Right atrium auricular region (tissue), 2 donors: ENCODE results near the gene ARL6IP1. TPM values are rescaled to one million over a fixed set of nuclear protein-coding genes. Genes with fewer than 3 reads are reported as not detected.

Source experiments
- DNase-seq: peaks from one replicate; pipeline ENCODE4 v3.0.0-alpha.2; 2019; ENCODE audit warnings: low spot score
- H3K27ac ChIP-seq, 2 donors: fragments of 200-600 bp; sonication (generic); 1 replicate in 1 of 2; 2 replicates in 1 of 2; pipeline ENCODE4 v1.5.1; 2016 to 2019
- H3K27me3 ChIP-seq, 2 donors: fragments of 200-600 bp; sonication (generic); one replicate each; pipeline versions ENCODE4 v1.5.1 to v1.6.0; 2017 to 2019
- H3K36me3 ChIP-seq: fragments of 200-600 bp; sonication (generic); one replicate; pipeline ENCODE4 v1.5.1; 2016
- H3K4me1 ChIP-seq, 2 donors: fragments of 200-600 bp; sonication (generic); one replicate each; pipeline versions ENCODE4 v1.5.1 to v1.6.0; 2017 to 2019
- H3K4me3 ChIP-seq, 2 donors: fragments of 200-600 bp; sonication (generic); 1 replicate in 1 of 2; 2 replicates in 1 of 2; pipeline ENCODE4 v1.5.1; 2017 to 2019; ENCODE audit warnings: mild to moderate bottlenecking in 1 of 2, moderate library complexity in 1 of 2
- H3K9me3 ChIP-seq, 2 donors: fragments of 200-600 bp; sonication (generic); one replicate each; pipeline ENCODE4 v1.5.1; 2019
- CTCF ChIP-seq, 2 donors: fragments of 200-600 bp; sonication (generic); IDR thresholded peaks; one replicate each; pipeline ENCODE4 v1.5.1; 2019; ENCODE audit warnings: antibody characterized with exemption in 2 of 2
- total RNA-seq, 2 donors: library from RNA; depleted of rRNA; stranded (reverse); fragments of >200 nt; gene quantifications; one replicate each; pipeline ENCODE4 v1.1.0, GENCODE V29; 2016

The ARL6IP1 gene
- total RNA-seq, 2 donors from 2014 or later = 47.7 to 65.3 TPM

- Histone ChIP-seq H3K27me3 (no peaks in the 10 kb centered on the region), H3K27ac (no peak overlapping the region), H3K4me3 (no peak overlapping the region), H3K9me3 (no peaks in the 10 kb centered on the region), H3K4me1 (no peaks in the 10 kb centered on the region), H3K36me3 (peaks cover 59% of the 10 kb centered on the region)
- TF ChIP-seq CTCF (IDR thresholded peaks at IDR 0.05) = no peak
- no peak for DNase-seq
These were observed 26.5 kb upstream of the ARL6IP1 start for GRCh38 chr16:18827890-18828289.

- no peaks in the 10 kb centered on the region for H3K27me3 ChIP-seq
- H3K27ac ChIP-seq = no peak overlapping the region
- no peak for DNase-seq
- TF ChIP-seq CTCF (IDR thresholded peaks at IDR 0.05) = no peak
- no peak overlapping the region for H3K4me3 ChIP-seq
- no peaks in the 10 kb centered on the region for H3K4me1 ChIP-seq
- H3K9me3 ChIP-seq = no peaks in the 10 kb centered on the region
- peaks cover 82% of the 10 kb centered on the region for H3K36me3 ChIP-seq
These were observed 14.9 kb upstream of the ARL6IP1 start for GRCh38 chr16:18816286-18816685.

GRCh38 chr16:18811925-18812324, 10.6 kb upstream of the ARL6IP1 start:
- H3K9me3 ChIP-seq = no peaks in the 10 kb centered on the region
- TF ChIP-seq CTCF (IDR thresholded peaks at IDR 0.05) = no peak
- H3K36me3 ChIP-seq = peaks cover 74% of the 10 kb centered on the region
- H3K27ac ChIP-seq = no peak overlapping the region
- DNase-seq = no peak
- H3K4me3 ChIP-seq = no peak overlapping the region
- no peaks in the 10 kb centered on the region for H3K4me1 ChIP-seq
- no peaks in the 10 kb centered on the region for H3K27me3 ChIP-seq

- TF ChIP-seq CTCF (IDR thresholded peaks at IDR 0.05) = no peak
These were observed 7.8 kb upstream of the ARL6IP1 start for GRCh38 chr16:18809165-18809564.

GRCh38 chr16:18805257-18805773, 4.0 kb upstream of the ARL6IP1 start:
- DNase-seq = no peak
- peaks cover 19% of the 10 kb centered on the region for H3K36me3 ChIP-seq
- H3K4me3 ChIP-seq = no peak overlapping the region
- H3K27ac ChIP-seq = peak overlapping the region in 1 of 2 donors; percentile 33
- no peaks in the 10 kb centered on the region for H3K9me3 ChIP-seq
- H3K4me1 ChIP-seq = peaks cover 0 to 33% of the 10 kb centered on the region in 2 donors
- H3K27me3 ChIP-seq = no peaks in the 10 kb centered on the region
- no peak for TF ChIP-seq CTCF (IDR thresholded peaks at IDR 0.05)

More at GRCh38 chr16:18809165-18809564, 7.8 kb upstream of the ARL6IP1 start:
- no peak for DNase-seq
- Histone ChIP-seq H3K27ac (no peak overlapping the region), H3K27me3 (no peaks in the 10 kb centered on the region), H3K4me1 (peaks cover 0 to 6% of the 10 kb centered on the region in 2 donors), H3K9me3 (no peaks in the 10 kb centered on the region), H3K4me3 (no peak overlapping the region), H3K36me3 (peaks cover 46% of the 10 kb centered on the region)

GRCh38 chr16:18804540-18804939, 3.2 kb upstream of the ARL6IP1 start:
- no peak for DNase-seq
- H3K4me3 ChIP-seq = no peak overlapping the region
- no peaks in the 10 kb centered on the region for H3K9me3 ChIP-seq
- peaks cover 12% of the 10 kb centered on the region for H3K36me3 ChIP-seq
- peaks cover 0 to 41% of the 10 kb centered on the region in 2 donors for H3K4me1 ChIP-seq
- TF ChIP-seq CTCF (IDR thresholded peaks at IDR 0.05) = no peak
- H3K27ac ChIP-seq = peak overlapping the region; percentile 33 to 54
- H3K27me3 ChIP-seq = no peaks in the 10 kb centered on the region
